GM12878 (cell line): Measurements from ENCODE around the gene DDX54.

ENCODE experiments used
- BHLHE40 ChIP-seq, 2 experiments: fragments of 450-650 bp in 1 of 2; IDR thresholded peaks; 2 replicates each; pipeline ENCODE4 v1.6.1; 2011 to 2017; ENCODE audit warnings: low read depth in 2 of 2, borderline replicate concordance in 1 of 2, improper control_type of control experiment in 1 of 2, low read length in 1 of 2, mild to moderate bottlenecking in 1 of 2
- MAX ChIP-seq: IDR thresholded peaks from 2 replicates; pipeline ENCODE4 v1.6.1; 2012; ENCODE audit warnings: low read depth, low read length, improper control_type of control experiment
- RFX5 ChIP-seq: IDR thresholded peaks from 2 replicates; pipeline ENCODE4 v1.6.1; 2011; ENCODE audit warnings: low read depth, low read length, improper control_type of control experiment
- TAF1 ChIP-seq: IDR thresholded peaks from 2 replicates; pipeline ENCODE4 v1.6.1; 2011; ENCODE audit warnings: mild to moderate bottlenecking, low read depth, low read length, borderline replicate concordance

- TF ChIP-seq BHLHE40 (IDR thresholded peaks at IDR 0.05; ENCODE audit: borderline replicate concordance in 1 of 2, low read depth in 2 of 2, low read length in 1 of 2) (no peak), TAF1 (no peak), MAX (no peak), RFX5 (no peak)
Measured at GRCh38 chr12:113128802-113129663, 56.2 kb downstream of the DDX54 start.
